Caki2 (cell line): ENCODE measurements around the gene GASK1A. TPM values are rescaled to one million over a fixed set of nuclear protein-coding genes. Genes with fewer than 3 reads are reported as not detected.

ENCODE experiments used
- DNase-seq: peaks from one replicate; pipeline ENCODE4 v3.0.0-alpha.2; 2015; ENCODE audit warnings: low read depth
- in situ Hi-C: cut with HindIII; loops from 2 replicates; pipeline ENCODE4 v1.10.0; 2016; ENCODE audit warnings: low sequenced_read_pairs, low pct_unique_long_range_greater_than_20kb, mixed read lengths
- total RNA-seq: library from RNA; depleted of rRNA; stranded (reverse); fragments of >200 nt; shearing (Covaris generic); gene quantifications from 2 replicates; pipeline ENCODE4 v1.2.3, GENCODE V29; 2014; ENCODE audit warnings: low replicate concordance

GASK1A gene
- total RNA-seq, 1 experiment from 2014 or later, result 0.24 TPM

GRCh38 chr3:43074482-43074881 lies 95.4 kb downstream of the GASK1A start:
- in situ Hi-C loops, result no loop called here

GRCh38 chr3:43074901-43075689 lies 96.0 kb downstream of the GASK1A start:
- DNase-seq, result no peak
- in situ Hi-C loops, result no loop called here

More at GRCh38 chr3:43074482-43074881, 95.4 kb downstream of the GASK1A start:
- no peak for DNase-seq

- no peak for DNase-seq
- in situ Hi-C loops, result no loop called here
These were observed 97.0 kb downstream of the GASK1A start for GRCh38 chr3:43075904-43076661.

DNA sequence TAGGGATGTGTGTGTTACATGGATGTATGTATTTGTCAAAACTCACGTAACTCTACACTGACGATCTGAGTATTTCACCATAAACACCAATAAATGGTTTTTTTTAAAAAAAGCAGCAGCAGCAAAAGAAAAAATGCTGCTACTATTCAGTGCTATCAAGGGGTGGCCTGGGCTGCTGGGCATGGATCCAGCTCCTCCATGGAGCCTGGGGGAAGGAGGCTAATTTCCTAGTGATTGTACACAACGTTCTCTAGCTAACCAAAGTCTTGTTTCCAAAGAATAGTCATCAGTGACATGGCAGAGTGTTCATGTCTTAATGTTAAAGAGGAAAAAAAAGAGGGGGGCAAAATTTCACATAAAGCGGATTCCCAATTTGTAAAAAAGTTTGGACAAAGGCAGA lies 97.7 kb downstream of the GASK1A start:
- in situ Hi-C loops, result no loop called here
- DNase-seq, result no peak

- no peak for DNase-seq
- in situ Hi-C loops, result no loop called here
These were observed 98.2 kb downstream of the GASK1A start for GRCh38 chr3:43077261-43077660.

DNA sequence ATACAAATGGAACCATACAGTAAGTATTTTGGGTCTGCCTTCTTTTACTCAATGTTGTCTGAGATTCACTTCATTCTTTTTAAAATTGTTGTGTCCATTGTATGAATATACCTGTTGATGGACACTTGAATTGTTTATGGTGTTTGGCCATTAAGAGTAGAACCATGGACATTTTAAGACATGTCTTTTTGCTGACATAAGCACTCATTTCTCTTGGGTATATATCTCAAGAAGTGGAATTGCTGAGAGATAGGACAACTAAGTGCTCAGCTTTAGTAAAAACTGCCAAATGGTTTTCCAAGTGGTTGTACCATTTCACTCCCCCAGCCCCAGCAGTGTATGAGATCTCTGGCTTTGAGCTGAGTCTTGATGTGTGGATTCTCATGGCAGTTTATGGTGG lies 98.6 kb downstream of the GASK1A start:
- in situ Hi-C loops, result no loop called here
- no peak for DNase-seq

DNA sequence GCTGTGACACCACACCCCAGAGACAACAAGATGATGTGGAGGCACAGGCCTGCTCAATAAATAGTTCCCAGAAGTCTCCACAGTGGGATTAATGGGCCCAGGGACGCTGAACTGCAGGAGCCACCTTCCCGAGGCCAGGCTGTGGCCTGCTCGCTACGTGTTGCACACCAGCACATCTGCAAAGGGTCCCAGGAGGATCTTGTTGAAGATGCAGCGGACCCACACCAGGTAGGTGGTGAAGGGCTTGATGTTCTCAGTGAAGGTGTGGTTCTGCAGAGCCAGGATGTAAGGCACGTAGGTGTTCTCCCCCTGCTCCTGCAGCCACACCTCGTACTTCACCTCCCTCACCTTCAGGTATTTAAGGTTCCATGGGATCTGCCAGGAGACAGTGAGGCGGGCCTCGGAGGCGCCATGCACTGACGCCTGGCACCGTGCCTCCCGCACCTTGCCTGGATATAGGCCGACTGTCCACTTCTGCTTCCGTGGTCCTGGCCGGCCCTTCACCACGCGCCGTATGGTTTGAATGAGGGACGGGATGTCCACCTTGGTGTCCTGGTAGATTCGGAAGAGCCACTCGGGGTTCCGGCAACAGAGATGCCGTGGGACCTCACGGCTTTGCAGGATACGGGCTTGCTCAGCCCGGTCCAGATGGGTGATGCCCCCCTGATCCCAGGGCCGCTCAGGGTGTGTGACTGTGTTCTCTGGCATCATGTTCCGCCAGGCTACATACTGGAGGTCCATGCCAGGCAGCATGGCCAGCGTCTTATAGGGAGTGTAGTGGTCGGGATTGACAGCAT lies 100.6 kb downstream of the GASK1A start:
- DNase-seq, result no peak
- in situ Hi-C loops, result no loop called here

DNA sequence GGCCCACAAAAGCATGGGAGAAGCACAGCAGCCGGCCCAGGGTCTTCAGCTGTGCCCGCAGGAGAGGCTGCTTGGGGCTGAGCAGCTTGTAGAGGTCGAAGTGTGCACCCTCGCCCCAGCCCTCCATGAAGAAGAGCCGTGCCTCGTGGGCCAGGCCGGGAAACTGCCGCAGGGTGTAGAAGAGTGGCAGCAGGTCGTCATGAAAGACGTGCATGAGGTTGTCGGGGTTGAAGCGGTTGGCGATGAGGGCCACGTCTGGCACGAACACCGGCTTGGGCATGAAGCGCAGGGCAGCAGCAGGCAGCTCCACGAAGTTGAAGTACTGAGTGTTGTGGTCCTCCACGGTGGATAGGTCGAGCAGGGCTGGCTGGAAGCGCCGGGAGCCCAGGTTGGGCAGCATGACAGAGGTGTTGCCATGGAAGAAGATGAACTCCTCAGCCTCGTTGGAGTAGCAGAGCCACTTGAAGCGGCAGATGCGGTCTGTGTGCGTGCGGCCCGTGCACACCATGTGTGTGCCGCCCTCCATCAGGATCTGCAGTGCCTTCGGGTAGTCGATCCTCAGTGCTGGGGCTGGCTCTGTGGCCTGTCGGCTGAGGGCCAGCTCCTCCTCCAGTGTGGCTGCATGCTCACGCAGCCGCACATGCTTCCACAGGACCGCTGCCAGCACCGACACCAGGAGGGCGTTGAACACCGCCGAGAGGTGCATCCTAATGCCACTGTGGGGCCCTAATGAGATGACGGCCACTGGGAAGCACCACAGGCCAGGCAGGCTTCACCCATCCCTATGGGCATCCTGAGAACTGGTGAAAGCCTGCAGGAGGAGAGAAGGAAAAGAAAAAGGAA lies 101.8 kb downstream of the GASK1A start:
- no peak for DNase-seq
- in situ Hi-C loops, result no loop called here

DNA sequence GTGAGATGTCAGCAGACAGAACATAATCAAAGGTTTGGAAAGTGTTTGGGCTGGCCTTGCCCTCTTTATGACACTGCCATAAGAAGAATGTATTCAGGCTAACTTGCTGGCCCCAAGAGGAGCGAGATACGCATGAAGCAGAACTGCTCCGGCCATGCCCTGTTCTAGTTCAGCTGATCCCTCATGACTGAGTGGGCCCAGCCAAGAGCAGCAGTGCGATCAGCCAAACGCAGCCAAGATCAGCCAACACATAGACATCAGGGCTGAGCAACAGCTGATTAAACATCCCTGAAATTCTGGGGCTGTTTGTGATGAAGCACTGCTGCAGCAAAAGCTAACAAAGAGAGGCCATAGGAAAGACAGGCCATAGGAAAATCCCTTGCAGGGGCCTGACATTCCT lies 102.7 kb downstream of the GASK1A start:
- DNase-seq, result no peak
- in situ Hi-C loops, result no loop called here

DNA sequence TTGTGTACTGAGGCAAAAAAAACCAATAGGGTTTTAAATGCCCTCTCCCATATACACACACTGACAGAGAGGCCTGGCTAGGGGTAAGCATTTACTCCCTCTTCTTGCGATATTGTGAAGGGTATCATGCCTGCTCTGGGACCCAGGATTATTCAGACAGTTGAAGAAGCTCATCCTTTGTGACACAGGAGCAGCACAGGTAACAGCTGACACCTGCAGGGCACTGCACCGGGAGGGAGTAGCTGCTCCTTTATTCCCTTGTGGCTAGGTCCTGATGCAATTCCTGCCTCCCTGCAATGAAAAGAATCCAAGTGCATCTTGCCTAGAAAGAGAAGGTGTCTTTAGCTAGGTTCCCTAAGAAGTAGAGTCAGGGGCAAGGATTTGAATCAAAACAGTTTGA lies 103.3 kb downstream of the GASK1A start:
- in situ Hi-C loops, result no loop called here
- DNase-seq, result no peak

DNA sequence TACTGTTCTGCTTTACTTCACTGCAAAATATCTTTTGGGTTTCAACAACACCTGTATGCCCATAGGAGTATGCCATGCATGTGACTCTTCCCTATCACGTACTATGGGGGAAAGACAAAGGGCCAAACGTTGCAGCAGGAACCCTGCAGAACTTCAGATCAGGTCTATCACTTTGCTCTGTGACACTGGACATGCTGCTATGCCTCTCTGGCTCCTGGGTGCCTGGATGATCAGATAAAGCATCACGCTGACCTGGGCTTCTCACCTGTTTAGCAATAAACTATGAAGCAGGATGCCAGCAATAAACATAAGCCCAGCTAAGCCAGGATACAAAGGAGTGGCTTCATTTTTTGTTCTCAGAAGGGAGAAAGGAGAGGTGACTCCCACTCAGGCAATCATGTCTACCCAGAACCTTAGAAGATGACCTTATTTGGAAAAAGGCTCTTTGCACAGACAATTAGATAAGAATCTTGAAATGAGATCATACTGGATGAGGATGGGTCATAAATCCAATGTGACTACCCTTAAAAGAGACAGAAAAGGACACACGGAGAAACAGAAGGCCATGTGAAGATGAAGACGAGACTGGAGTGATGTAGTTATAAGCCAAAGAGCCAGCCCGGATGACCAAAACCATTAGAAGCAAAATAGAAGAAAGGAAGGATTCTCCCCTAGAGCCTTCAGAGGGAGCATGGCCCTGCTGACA lies 107.5 kb downstream of the GASK1A start:
- no peak for DNase-seq
- in situ Hi-C loops, result no loop called here

DNA sequence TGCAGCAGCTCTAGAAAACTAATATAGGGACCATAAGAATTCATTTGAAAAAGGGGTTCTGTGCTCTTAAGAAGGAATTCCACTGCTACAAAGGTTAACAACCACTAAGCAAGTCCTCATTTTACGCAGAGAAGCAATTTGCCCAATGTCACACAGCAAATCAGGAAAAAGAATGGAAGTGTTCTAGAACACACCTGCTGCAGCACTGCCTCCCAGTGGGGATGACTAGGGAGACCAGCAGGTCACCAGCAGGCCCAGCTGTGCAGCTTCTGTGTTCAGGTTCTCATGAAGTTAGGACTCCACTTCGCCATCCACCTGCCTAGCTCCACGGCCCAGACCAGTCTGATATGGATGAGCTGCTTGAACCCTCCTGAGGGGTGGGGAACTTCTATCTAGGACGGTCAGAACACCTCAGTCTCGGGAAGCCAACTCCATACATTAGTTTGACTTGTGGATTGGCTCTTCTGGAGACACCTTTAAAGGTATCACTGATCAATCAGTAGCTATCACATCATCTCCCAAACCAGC lies 108.2 kb downstream of the GASK1A start:
- DNase-seq, result no peak
- in situ Hi-C loops, result no loop called here

DNA sequence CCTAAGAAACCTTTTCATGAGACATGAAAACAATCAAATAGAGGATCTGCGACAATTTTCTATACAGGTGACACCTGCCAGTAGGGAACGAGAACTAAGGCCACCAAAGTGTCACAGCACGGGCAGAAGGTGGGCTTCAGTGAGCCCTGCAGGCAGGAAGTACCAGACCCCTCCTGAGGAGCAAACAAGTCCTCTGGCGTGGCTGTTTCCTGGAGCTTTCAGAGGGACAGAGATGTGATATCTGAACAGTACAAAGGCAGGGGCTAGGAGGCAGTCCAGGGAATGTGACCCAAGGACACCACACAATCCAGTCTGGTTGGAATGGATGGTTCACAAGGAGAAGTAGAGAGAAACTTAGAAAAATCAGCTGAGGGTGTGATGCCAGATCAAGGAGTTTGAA lies 110.0 kb downstream of the GASK1A start:
- no peak for DNase-seq
- in situ Hi-C loops, result no loop called here

GRCh38 chr3:43090238-43090637 lies 111.1 kb downstream of the GASK1A start:
- in situ Hi-C loops, result no loop called here
- DNase-seq, result no peak

GRCh38 chr3:43091481-43091880 lies 112.4 kb downstream of the GASK1A start:
- in situ Hi-C loops, result no loop called here
- DNase-seq, result no peak

- in situ Hi-C loops, result no loop called here
- no peak for DNase-seq
These were observed 113.9 kb downstream of the GASK1A start for GRCh38 chr3:43093006-43093405.

- in situ Hi-C loops, result no loop called here
- DNase-seq, result no peak
These were observed 114.9 kb downstream of the GASK1A start for GRCh38 chr3:43093974-43094373.
